SU-DHL-6 (cell line): ENCODE data around the gene EPB41L2.

Source experiments
- EZH2phosphoT487 ChIP-seq: fragments of 200-600 bp; sonication (generic), shearing (Covaris generic); conservative IDR thresholded peaks from 2 replicates; pipeline ENCODE4 v1.6.1; 2018; ENCODE audit warnings: mild to moderate bottlenecking, antibody characterized with exemption, low read length, moderate library complexity, mixed read lengths
- TF ChIP-seq, protein P1 (sequence below): fragments of 200-600 bp; sonication (generic); IDR thresholded peaks from one replicate; pipeline ENCODE4 v1.5.1; 2017; ENCODE audit warnings: antibody characterized with exemption, mild to moderate bottlenecking, low read length, moderate library complexity; ENCODE audit not compliant: insufficient read depth, poor library complexity, severe bottlenecking

GRCh38 chr6:130962966-130963365, 100.1 kb downstream of the EPB41L2 start:
- TF ChIP-seq, protein P1, sequence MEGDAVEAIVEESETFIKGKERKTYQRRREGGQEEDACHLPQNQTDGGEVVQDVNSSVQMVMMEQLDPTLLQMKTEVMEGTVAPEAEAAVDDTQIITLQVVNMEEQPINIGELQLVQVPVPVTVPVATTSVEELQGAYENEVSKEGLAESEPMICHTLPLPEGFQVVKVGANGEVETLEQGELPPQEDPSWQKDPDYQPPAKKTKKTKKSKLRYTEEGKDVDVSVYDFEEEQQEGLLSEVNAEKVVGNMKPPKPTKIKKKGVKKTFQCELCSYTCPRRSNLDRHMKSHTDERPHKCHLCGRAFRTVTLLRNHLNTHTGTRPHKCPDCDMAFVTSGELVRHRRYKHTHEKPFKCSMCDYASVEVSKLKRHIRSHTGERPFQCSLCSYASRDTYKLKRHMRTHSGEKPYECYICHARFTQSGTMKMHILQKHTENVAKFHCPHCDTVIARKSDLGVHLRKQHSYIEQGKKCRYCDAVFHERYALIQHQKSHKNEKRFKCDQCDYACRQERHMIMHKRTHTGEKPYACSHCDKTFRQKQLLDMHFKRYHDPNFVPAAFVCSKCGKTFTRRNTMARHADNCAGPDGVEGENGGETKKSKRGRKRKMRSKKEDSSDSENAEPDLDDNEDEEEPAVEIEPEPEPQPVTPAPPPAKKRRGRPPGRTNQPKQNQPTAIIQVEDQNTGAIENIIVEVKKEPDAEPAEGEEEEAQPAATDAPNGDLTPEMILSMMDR, result no peak
- TF ChIP-seq EZH2phosphoT487, result no peak
